COR-L47 (cell line): Measurements from ENCODE around the gene KAZALD1.

ENCODE experiments used
- DNase-seq: peaks from one replicate; lab custom pipeline; 2025; lab: John Stamatoyannopoulos, UW

The KAZALD1 gene

DNA sequence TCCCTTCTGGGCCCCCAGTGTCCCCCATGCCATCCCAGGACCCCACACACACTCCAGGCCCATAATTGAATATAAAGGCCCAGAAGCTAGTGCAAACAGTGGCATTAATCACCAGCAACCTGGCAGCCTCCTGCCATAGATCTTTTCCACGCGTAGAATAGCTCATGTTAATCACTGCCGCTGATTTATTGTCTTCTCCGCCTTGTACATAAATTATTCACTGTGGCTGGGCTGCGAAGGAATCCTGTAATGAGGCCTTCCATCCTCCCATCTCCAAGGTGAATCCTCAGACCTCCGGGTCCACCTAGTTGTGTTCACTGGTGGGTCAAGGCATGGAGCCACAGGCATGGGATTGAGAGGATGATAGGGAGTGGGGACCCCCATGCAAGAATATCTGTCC, 33.2 kb downstream of the KAZALD1 start:
- no peak for DNase-seq

DNA sequence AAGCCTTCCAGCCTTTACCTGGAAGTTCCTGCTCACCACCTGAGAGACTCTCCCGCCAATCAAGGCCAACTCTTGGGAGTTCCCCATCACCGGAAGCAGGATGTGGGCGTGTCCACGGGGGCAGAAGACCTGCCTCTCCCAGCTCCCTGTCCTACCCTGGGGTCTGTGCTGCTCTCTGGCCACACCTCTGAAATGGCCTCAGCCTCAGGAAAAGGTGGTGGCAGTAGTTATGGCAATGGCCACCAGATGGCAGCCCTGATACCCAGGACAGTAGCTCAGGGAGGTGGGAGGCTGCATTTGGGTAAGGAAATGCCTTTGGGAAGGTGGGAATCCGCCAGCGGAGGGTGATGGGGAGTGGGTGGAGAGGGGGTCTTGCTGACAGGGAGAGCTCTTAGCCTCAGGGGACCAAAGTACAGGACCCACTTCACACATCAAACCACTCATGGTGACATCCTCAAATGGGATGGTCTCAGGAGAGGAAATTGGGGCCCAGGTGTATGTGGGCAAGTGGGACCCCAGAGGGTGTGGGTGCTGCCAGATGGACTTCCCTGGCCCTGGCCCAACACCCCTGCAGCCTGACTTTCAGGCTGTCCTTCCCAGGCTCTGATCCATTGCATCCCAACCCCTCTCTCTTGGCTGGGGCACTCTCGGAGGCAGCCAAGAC, 33.9 kb downstream of the KAZALD1 start:
- peak; percentile 46 for DNase-seq

DNA sequence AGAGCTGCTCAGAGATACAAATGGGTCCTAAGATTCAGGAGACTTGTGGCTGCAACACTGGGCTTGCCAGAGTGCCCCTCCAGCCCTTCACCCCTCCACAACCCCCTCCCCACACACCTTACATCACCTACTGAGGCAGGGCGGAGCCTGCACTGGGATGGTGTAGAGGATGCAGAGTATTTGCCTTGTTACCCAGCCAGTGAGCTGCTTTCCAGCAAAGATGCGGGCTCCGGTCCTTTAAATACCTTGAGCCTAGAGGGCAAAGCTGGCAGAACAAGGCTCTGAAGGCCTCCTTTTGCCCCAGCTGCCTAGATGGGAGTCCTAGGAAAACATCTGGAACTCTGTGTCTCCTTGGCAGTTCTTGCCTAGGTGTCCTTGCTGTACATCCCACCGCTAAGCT, 34.6 kb downstream of the KAZALD1 start:
- DNase-seq: no peak

- no peak for DNase-seq
Observed at GRCh38 chr10:101097881-101098280, 36.1 kb downstream of the KAZALD1 start.

GRCh38 chr10:101099901-101100300, 38.1 kb downstream of the KAZALD1 start:
- no peak for DNase-seq

GRCh38 chr10:101101372-101101881, 39.6 kb downstream of the KAZALD1 start:
- no peak for DNase-seq

DNA sequence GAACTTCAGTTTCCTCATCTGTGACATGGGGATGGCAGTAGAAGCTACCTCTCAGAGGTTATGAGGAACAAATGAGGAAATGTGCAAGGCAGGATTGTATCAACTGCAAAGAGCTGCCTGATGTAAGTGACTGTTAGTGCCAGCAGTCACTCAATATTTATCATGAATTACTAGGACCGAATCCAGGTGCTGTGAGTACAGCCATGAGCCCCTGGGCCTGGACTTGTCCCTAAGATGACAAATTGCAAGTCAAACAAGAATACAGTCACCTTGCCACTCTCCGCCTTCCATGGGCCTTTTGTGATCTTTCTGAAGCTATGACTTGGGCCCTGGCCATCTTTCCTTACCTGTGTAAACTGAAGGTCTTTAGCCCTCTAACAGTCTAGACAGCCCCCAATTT, 41.6 kb downstream of the KAZALD1 start:
- DNase-seq: no peak

DNA sequence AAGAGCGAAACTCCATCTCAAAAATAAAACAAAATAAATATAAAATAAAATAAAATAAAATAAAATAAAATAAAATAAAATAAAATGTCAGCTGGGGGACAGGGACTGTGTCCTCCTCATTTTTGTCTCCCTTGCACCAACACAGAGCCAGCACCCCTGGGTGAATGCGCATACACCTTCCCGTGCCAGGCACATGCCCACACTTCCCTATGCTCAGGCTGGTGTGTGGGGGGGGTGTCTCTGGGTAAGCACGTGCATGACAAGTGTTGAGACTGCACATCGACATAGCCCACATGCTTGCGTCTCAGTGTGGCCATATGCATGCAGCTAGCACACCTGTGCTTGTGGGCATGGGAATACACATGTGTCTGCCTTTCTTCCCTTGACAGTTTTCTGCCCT, 44.6 kb downstream of the KAZALD1 start:
- no peak for DNase-seq

DNA sequence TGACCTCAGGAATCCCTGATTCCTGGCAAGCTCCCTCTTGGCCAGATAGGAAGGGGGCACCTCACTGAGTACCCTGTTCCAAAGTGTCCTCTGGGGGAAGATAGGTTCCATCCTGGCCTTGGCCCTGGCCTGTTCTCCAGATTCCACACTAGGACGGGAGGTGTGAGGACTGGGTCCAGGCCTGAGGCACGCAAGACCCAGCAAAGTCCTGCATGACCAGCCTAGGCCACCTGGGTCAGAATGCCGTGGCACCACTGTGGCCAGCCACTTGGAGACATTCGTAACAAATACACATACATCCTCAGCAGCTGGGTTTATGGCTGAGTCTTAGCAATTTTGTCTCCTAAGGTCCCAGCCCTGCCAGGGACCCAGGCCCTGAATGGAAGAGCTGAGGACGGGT, 46.0 kb downstream of the KAZALD1 start:
- DNase-seq: no peak

GRCh38 chr10:101110856-101111523, 49.2 kb downstream of the KAZALD1 start:
- no peak for DNase-seq

DNA sequence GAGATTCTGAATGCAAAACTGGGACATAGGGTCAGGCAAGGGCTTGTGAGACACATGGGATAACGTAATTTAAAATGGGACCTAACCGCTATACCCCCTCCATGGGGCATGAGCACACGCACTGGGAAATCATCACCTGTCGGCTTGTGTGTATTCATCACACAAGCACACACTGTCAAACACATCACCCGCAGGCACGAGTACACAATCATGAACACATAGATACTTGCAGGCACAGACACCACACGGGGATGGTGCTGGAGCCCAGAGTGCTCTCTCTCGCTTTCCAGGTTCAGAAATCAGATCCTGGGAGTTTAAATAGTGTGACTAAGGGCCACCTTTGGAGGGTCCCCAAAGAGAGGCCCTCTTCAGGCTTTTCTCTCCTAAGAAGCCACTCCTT, 49.8 kb downstream of the KAZALD1 start:
- DNase-seq: no peak

GRCh38 chr10:101112799-101113594, 51.2 kb downstream of the KAZALD1 start:
- DNase-seq: no peak

DNA sequence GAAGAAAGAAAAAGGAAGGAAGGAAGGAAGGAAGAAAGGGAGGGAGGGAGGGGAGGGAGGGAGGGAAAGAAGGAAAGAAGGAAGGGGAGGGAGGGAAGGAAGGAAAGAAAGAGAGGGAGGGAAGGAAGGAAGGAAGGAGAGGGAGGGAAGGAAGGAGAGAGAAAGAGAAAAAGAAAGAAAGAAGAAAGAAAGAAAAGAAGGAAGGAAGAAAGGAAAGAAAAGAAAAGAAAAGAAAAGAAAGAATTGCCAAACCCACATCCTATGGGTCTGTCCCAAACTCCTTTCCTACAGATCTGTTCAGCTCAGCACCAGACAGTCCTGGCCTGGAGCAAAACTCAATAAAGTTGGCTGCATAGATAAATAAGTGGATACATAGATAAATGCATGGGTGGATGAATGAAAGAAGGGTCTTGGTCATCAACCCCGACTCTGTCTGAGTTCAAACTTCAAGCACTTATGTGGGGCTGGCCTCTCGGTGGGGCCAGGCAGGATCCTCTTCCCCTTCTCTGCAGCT, 52.2 kb downstream of the KAZALD1 start:
- DNase-seq: no peak

GRCh38 chr10:101114646-101115045, 52.9 kb downstream of the KAZALD1 start:
- DNase-seq: no peak
